ENCODE results near the gene DNAH7. TPM values are rescaled to one million over a fixed set of nuclear protein-coding genes. Genes with fewer than 3 reads are reported as not detected.

The DNAH7 gene
- total RNA-seq, 4 donors from 2014 or later, result 1.3 to 11.9 (median 2.4) TPM

- Histone ChIP-seq H3K27me3 (no peaks in the 10 kb centered on the region), H3K4me3 (no peak overlapping the region), H3K4me1 (no peaks in the 10 kb centered on the region), H3K27ac (no peak overlapping the region), H3K36me3 (no peaks in the 10 kb centered on the region), H3K9me3 (no peaks in the 10 kb centered on the region)
- DNase-seq, result no peak
- TF ChIP-seq CTCF (IDR thresholded peaks at IDR 0.05) (no peak), POLR2A (IDR thresholded peaks at IDR 0.05) (no peak)
These were observed 346.6 kb downstream of the DNAH7 start for GRCh38 chr2:195722075-195722474.

- no peak for TF ChIP-seq POLR2A (IDR thresholded peaks at IDR 0.05)
- no peak for TF ChIP-seq CTCF (IDR thresholded peaks at IDR 0.05)
- Histone ChIP-seq H3K27ac (no peak overlapping the region), H3K36me3 (peaks cover 0 to 4% (median 0%) of the 10 kb centered on the region in 3 donors), H3K9me3 (no peaks in the 10 kb centered on the region), H3K27me3 (no peaks in the 10 kb centered on the region), H3K4me3 (no peak overlapping the region), H3K4me1 (no peaks in the 10 kb centered on the region)
- no peak for DNase-seq
These were observed 347.6 kb downstream of the DNAH7 start for GRCh38 chr2:195721042-195721441.

- no peak for DNase-seq
- TF ChIP-seq CTCF (IDR thresholded peaks at IDR 0.05) (no peak), POLR2A (IDR thresholded peaks at IDR 0.05) (no peak)
These were observed 352.2 kb downstream of the DNAH7 start for GRCh38 chr2:195716466-195716865.

GRCh38 chr2:195711478-195711877 is 357.2 kb downstream of the DNAH7 start:
- TF ChIP-seq POLR2A (IDR thresholded peaks at IDR 0.05), result no peak
- TF ChIP-seq CTCF (IDR thresholded peaks at IDR 0.05), result no peak
- Histone ChIP-seq H3K4me3 (no peak overlapping the region), H3K9me3 (no peaks in the 10 kb centered on the region), H3K27me3 (no peaks in the 10 kb centered on the region), H3K4me1 (no peaks in the 10 kb centered on the region), H3K36me3 (peaks cover 0 to 5% (median 0%) of the 10 kb centered on the region in 3 donors), H3K27ac (no peak overlapping the region)
- no peak for DNase-seq

More at GRCh38 chr2:195716466-195716865, 352.2 kb downstream of the DNAH7 start:
- H3K9me3 ChIP-seq, result no peaks in the 10 kb centered on the region
- H3K36me3 ChIP-seq, result peaks cover 0 to 8% (median 0%) of the 10 kb centered on the region in 3 donors
- no peak overlapping the region for H3K4me3 ChIP-seq
- H3K27ac ChIP-seq, result no peak overlapping the region
- no peaks in the 10 kb centered on the region for H3K27me3 ChIP-seq
- no peaks in the 10 kb centered on the region for H3K4me1 ChIP-seq

GRCh38 chr2:195709901-195710806 is 358.5 kb downstream of the DNAH7 start:
- no peak overlapping the region for H3K27ac ChIP-seq
- H3K27me3 ChIP-seq, result no peaks in the 10 kb centered on the region
- H3K4me3 ChIP-seq, result no peak overlapping the region
- no peaks in the 10 kb centered on the region for H3K4me1 ChIP-seq
- no peak for TF ChIP-seq CTCF (IDR thresholded peaks at IDR 0.05)
- no peak for TF ChIP-seq POLR2A (IDR thresholded peaks at IDR 0.05)
- DNase-seq, result no peak
- no peaks in the 10 kb centered on the region for H3K9me3 ChIP-seq
- H3K36me3 ChIP-seq, result peaks cover 0 to 4% (median 0%) of the 10 kb centered on the region in 3 donors
